ENCODE measurements around the gene CPHXL2.

CPHXL2 gene

DNA sequence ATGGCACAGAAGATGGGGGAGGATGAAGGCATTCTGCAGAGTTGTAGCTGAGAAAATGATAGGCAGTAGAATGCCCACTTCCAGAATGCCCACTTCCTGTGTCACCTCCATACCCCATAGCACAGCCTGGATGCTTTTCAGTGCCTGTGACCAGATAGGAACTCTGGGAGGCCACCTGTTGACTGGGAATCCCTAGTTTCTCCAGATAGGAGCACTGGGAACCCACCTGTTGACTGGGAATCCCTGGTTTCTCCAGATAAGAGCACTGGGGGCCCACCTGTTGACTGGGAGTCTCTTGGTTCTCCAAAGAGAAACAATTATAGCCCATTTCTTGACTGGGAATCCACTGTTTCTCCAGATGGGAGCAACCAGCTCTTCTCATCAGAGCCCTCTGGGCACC is 37.9 kb upstream of the CPHXL2 start (continued):
- TF ChIP-seq, protein P1, sequence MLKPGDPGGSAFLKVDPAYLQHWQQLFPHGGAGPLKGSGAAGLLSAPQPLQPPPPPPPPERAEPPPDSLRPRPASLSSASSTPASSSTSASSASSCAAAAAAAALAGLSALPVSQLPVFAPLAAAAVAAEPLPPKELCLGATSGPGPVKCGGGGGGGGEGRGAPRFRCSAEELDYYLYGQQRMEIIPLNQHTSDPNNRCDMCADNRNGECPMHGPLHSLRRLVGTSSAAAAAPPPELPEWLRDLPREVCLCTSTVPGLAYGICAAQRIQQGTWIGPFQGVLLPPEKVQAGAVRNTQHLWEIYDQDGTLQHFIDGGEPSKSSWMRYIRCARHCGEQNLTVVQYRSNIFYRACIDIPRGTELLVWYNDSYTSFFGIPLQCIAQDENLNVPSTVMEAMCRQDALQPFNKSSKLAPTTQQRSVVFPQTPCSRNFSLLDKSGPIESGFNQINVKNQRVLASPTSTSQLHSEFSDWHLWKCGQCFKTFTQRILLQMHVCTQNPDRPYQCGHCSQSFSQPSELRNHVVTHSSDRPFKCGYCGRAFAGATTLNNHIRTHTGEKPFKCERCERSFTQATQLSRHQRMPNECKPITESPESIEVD (tag by site-specific recombination; IDR thresholded peaks at IDR 0.05) = no peak
- TF ChIP-seq, protein P2, sequence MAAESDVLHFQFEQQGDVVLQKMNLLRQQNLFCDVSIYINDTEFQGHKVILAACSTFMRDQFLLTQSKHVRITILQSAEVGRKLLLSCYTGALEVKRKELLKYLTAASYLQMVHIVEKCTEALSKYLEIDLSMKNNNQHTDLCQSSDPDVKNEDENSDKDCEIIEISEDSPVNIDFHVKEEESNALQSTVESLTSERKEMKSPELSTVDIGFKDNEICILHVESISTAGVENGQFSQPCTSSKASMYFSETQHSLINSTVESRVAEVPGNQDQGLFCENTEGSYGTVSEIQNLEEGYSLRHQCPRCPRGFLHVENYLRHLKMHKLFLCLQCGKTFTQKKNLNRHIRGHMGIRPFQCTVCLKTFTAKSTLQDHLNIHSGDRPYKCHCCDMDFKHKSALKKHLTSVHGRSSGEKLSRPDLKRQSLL (tag by site-specific recombination; IDR thresholded peaks at IDR 0.05) = no peak
- no peak for TF ChIP-seq ZNF248 (tag by site-specific recombination; IDR thresholded peaks at IDR 0.05)
- no peak for TF ChIP-seq ZNF544 (tag by site-specific recombination; IDR thresholded peaks at IDR 0.05)
- TF ChIP-seq, protein P3, sequence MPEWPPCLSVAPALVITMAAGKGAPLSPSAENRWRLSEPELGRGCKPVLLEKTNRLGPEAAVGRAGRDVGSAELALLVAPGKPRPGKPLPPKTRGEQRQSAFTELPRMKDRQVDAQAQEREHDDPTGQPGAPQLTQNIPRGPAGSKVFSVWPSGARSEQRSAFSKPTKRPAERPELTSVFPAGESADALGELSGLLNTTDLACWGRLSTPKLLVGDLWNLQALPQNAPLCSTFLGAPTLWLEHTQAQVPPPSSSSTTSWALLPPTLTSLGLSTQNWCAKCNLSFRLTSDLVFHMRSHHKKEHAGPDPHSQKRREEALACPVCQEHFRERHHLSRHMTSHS (tag by site-specific recombination; IDR thresholded peaks at IDR 0.05) = no peak

DNA sequence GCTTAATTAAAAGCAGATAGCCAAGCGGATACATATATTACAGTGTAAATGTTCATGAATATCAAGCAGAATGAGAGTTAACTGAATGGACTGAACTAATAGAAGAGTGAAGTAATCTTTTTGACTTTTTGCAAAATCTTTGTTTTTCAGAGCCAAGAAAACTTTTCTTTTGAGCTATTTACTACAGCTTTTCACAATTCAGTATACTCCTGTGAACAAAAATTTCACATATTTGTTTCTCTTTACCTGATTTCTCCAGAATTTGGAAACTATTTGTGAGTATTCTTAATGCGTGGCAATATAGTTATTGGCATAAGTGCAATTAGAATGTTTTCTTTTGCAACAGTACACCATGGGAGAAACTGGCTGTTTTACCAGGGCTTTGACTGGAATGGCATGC is 33.5 kb upstream of the CPHXL2 start:
- POLR2A ChIA-PET = no interaction called here
- TF ChIP-seq ZNF626 (tag by site-specific recombination; IDR thresholded peaks at IDR 0.05) (0 out of 2 replicates have a peak, but pooled peaks have one; percentile 21), SP2 (tag by site-specific recombination; IDR thresholded peaks at IDR 0.05) (no peak), ZNF624 (tag by site-specific recombination; IDR thresholded peaks at IDR 0.05) (no peak), ZNF658 (tag by site-specific recombination; IDR thresholded peaks at IDR 0.05) (no peak), SETDB1 (IDR thresholded peaks at IDR 0.05; ENCODE audit: insufficient read length, low read length) (peak; percentile 98), ZNF560 (tag by site-specific recombination; IDR thresholded peaks at IDR 0.05; ENCODE audit: borderline replicate concordance) (no peak), KLF8 (tag by site-specific recombination; IDR thresholded peaks at IDR 0.05) (no peak), OVOL3 (tag by site-specific recombination; IDR thresholded peaks at IDR 0.05) (no peak)
- no peaks in the 10 kb centered on the region for H3K4me1 ChIP-seq (ENCODE audit: control insufficient read depth, insufficient read depth, low read length)
- no peak overlapping the region for H3K27ac ChIP-seq (ENCODE audit: extremely low read depth, low read depth, low read length)
- CTCF ChIA-PET = no interaction called here
- no peaks in the 10 kb centered on the region for H3K9me3 ChIP-seq (ENCODE audit: control insufficient read depth, insufficient read depth, low read depth, low read length)
- H3K4me3 ChIP-seq (ENCODE audit: low read depth, low read length) = no peak overlapping the region
- no peaks in the 10 kb centered on the region for H3K36me3 ChIP-seq (ENCODE audit: control insufficient read depth in 2 of 2, insufficient read depth in 1 of 2, low read length in 2 of 2)

DNA sequence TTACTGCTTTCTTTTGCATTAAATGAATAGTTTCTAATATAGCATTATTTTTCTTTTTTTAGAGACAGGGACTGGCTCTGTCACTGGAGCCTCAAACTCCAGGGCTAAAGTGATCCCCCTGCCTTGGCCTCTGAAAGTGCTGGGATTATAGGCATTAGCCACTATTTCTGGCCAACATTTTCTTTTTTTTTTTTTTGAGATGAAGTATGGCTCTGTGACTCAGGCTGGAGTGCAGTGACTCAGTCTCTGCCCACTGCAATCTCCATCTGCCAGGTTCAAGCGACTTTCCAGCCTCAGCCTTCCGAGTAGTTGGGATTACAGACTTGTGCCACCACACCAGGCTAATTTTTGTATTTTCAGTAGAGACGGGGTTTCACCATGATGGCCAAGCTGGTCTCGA is 26.5 kb upstream of the CPHXL2 start:
- Histone ChIP-seq H3K4me3 (ENCODE audit: low read depth, low read length) (no peak overlapping the region), H3K36me3 (ENCODE audit: control insufficient read depth in 2 of 2, insufficient read depth in 1 of 2, low read length in 2 of 2) (no peaks in the 10 kb centered on the region), H3K4me1 (ENCODE audit: control insufficient read depth, insufficient read depth, low read length) (no peaks in the 10 kb centered on the region), H3K27ac (ENCODE audit: extremely low read depth, low read depth, low read length) (no peak overlapping the region), H3K9me3 (ENCODE audit: control insufficient read depth, insufficient read depth, low read depth, low read length) (no peaks in the 10 kb centered on the region)
- ChIA-PET POLR2A (no interaction called here), CTCF (no interaction called here)
- TF ChIP-seq YY2 (tag by site-specific recombination; IDR thresholded peaks at IDR 0.05) = no peak
- TF ChIP-seq, protein P4, sequence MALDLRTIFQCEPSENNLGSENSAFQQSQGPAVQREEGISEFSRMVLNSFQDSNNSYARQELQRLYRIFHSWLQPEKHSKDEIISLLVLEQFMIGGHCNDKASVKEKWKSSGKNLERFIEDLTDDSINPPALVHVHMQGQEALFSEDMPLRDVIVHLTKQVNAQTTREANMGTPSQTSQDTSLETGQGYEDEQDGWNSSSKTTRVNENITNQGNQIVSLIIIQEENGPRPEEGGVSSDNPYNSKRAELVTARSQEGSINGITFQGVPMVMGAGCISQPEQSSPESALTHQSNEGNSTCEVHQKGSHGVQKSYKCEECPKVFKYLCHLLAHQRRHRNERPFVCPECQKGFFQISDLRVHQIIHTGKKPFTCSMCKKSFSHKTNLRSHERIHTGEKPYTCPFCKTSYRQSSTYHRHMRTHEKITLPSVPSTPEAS (tag by site-specific recombination; IDR thresholded peaks at IDR 0.05) = no peak
- TF ChIP-seq, protein P5, sequence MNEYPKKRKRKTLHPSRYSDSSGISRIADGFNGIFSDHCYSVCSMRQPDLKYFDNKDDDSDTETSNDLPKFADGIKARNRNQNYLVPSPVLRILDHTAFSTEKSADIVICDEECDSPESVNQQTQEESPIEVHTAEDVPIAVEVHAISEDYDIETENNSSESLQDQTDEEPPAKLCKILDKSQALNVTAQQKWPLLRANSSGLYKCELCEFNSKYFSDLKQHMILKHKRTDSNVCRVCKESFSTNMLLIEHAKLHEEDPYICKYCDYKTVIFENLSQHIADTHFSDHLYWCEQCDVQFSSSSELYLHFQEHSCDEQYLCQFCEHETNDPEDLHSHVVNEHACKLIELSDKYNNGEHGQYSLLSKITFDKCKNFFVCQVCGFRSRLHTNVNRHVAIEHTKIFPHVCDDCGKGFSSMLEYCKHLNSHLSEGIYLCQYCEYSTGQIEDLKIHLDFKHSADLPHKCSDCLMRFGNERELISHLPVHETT (tag by site-specific recombination; IDR thresholded peaks at IDR 0.05) = no peak
- no peak for TF ChIP-seq ZNF221 (tag by site-specific recombination; IDR thresholded peaks at IDR 0.05; ENCODE audit: borderline replicate concordance)
- no peak for TF ChIP-seq EGR2 (tag by site-specific recombination; IDR thresholded peaks at IDR 0.05; ENCODE audit: low read depth)
- TF ChIP-seq ZNF555 (tag by site-specific recombination; conservative IDR thresholded peaks at IDR 0.05) = no peak
- TF ChIP-seq ZNF133 (tag by site-specific recombination; IDR thresholded peaks at IDR 0.05) = no peak
- TF ChIP-seq ZNF626 (tag by site-specific recombination; IDR thresholded peaks at IDR 0.05) = no peak
- TF ChIP-seq ZNF670 (tag by site-specific recombination; IDR thresholded peaks at IDR 0.05; ENCODE audit: low read depth) = no peak
- no peak for TF ChIP-seq ZNF654 (tag by site-specific recombination; IDR thresholded peaks at IDR 0.05; ENCODE audit: low read depth)
- TF ChIP-seq, protein P6, sequence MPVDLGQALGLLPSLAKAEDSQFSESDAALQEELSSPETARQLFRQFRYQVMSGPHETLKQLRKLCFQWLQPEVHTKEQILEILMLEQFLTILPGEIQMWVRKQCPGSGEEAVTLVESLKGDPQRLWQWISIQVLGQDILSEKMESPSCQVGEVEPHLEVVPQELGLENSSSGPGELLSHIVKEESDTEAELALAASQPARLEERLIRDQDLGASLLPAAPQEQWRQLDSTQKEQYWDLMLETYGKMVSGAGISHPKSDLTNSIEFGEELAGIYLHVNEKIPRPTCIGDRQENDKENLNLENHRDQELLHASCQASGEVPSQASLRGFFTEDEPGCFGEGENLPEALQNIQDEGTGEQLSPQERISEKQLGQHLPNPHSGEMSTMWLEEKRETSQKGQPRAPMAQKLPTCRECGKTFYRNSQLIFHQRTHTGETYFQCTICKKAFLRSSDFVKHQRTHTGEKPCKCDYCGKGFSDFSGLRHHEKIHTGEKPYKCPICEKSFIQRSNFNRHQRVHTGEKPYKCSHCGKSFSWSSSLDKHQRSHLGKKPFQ (tag by site-specific recombination; IDR thresholded peaks at IDR 0.05) = no peak
- TF ChIP-seq GFI1B (tag by site-specific recombination; IDR thresholded peaks at IDR 0.05) = no peak
- TF ChIP-seq ZNF155 (tag by site-specific recombination; IDR thresholded peaks at IDR 0.05) = no peak
- TF ChIP-seq, protein P7, sequence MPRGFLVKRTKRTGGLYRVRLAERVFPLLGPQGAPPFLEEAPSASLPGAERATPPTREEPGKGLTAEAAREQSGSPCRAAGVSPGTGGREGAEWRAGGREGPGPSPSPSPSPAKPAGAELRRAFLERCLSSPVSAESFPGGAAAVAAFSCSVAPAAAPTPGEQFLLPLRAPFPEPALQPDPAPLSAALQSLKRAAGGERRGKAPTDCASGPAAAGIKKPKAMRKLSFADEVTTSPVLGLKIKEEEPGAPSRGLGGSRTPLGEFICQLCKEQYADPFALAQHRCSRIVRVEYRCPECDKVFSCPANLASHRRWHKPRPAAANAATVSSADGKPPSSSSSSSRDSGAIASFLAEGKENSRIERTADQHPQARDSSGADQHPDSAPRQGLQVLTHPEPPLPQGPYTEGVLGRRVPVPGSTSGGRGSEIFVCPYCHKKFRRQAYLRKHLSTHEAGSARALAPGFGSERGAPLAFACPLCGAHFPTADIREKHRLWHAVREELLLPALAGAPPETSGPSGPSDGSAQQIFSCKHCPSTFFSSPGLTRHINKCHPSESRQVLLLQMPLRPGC (tag by site-specific recombination; IDR thresholded peaks at IDR 0.05) = no peak
